HepG2 (cell line): ENCODE measurements around the gene KL. TPM values are rescaled to one million over a fixed set of nuclear protein-coding genes. Genes with fewer than 3 reads are reported as not detected.

Source experiments
- ATAC-seq: fragments of 200-7000 bp; cut with Tn5 transposase; 3 replicates; pipeline ENCODE4 v1.9.1; 2020; ENCODE audit warnings: mild to moderate bottlenecking, moderate library complexity
- BruUV-seq: library from RNA; stranded (reverse); fragments of 400-500 nt; replicated peaks from 2 replicates; lab custom pipeline; 2021; lab: Mats Ljungman, UMichigan
- CTCF ChIA-PET: fragments of 300-600 bp; formaldehyde crosslinking; extraction: SDS; loops from one replicate; lab custom pipeline; 2021; ENCODE audit warnings: low total read pairs, inconsistent platforms, low intra/inter-chr PET ratio; lab: Yijun Ruan, JAX
- POLR2A ChIA-PET: fragments of 350-600 bp; sonication (Branson Sonifier 250); formaldehyde crosslinking; loops from one replicate; lab custom pipeline; 2020; ENCODE audit warnings: antibody characterized with exemption, inconsistent platforms; lab: Yijun Ruan, JAX
- DNase-seq: peaks from one replicate; pipeline ENCODE4 v3.0.0-alpha.2; 2015; ENCODE audit warnings: low spot score
- FAIRE-seq: peaks from 3 replicates; lab custom pipeline; 2011; peaks lifted over from hg19 to GRCh38; lab: Jason Lieb, UNC
- H2AFZ ChIP-seq: one replicate; pipeline ENCODE4 v1.6.1; 2011; ENCODE audit warnings: low read length, inconsistent platforms
- H3K27ac ChIP-seq: fragments of 300-600 bp; 3 replicates; pipeline ENCODE4 v1.8.0; 2011; ENCODE audit warnings: mixed run types, mild to moderate bottlenecking, mixed read lengths, low read length, inconsistent platforms; ENCODE audit not compliant: insufficient read depth; ENCODE audit errors: extremely low read length
- H3K27me3 ChIP-seq, 2 experiments: fragments of 200-600 bp in 1 of 2; 2 replicates in 1 of 2; 3 replicates in 1 of 2; pipeline versions ENCODE4 v1.6.0 to v1.8.0; 2011; ENCODE audit warnings: low read length in 2 of 2, mild to moderate bottlenecking in 2 of 2, moderate library complexity in 2 of 2, inconsistent platforms in 1 of 2; ENCODE audit not compliant: insufficient read depth in 2 of 2, control insufficient read depth in 1 of 2
- H3K36me3 ChIP-seq, 2 experiments: fragments of 200-600 bp in 1 of 2; replicated peaks in 1 of 2; 2 replicates in 1 of 2; 3 replicates in 1 of 2; pipeline versions ENCODE4 v1.5.1 to v1.8.0; 2011; ENCODE audit warnings: low read length in 2 of 2, inconsistent platforms in 1 of 2; ENCODE audit not compliant: insufficient read depth in 2 of 2, control insufficient read depth in 1 of 2
- H3K4me1 ChIP-seq: 2 replicates; pipeline ENCODE4 v1.5.1; 2012; ENCODE audit warnings: low read length, inconsistent platforms; ENCODE audit not compliant: insufficient read depth
- H3K4me2 ChIP-seq: 2 replicates; pipeline ENCODE4 v1.6.0; 2011; ENCODE audit warnings: low read depth, low read length, inconsistent platforms
- H3K4me3 ChIP-seq, 3 experiments: fragments of 200-600 bp in 1 of 3; sonication (generic), shearing (Covaris generic) in 1 of 3; replicated peaks in 1 of 3; 2 replicates each; pipeline ENCODE4 v1.5.1; 2011 to 2016; ENCODE audit warnings: low read length in 3 of 3, inconsistent platforms in 2 of 3, low read depth in 2 of 3, mild to moderate bottlenecking in 2 of 3, control low read depth in 1 of 3, mixed read lengths in 1 of 3; ENCODE audit not compliant: insufficient read depth in 1 of 3
- H3K79me2 ChIP-seq: one replicate; pipeline ENCODE4 v1.6.1; 2011; ENCODE audit warnings: low read length, inconsistent platforms; ENCODE audit not compliant: insufficient read depth
- H3K9ac ChIP-seq: 2 replicates; pipeline ENCODE4 v1.6.0; 2011; ENCODE audit warnings: mild to moderate bottlenecking, low read depth, low read length, inconsistent platforms; ENCODE audit not compliant: insufficient read depth
- H3K9me3 ChIP-seq: 2 replicates; pipeline ENCODE4 v1.5.1; 2012; ENCODE audit warnings: mild to moderate bottlenecking, low read length
- H4K20me1 ChIP-seq: 2 replicates; pipeline ENCODE4 v1.6.0; 2011; ENCODE audit warnings: inconsistent platforms, mild to moderate bottlenecking, low read length, moderate library complexity; ENCODE audit not compliant: insufficient read depth
- HOXA7 ChIP-seq: sonication (generic); formaldehyde crosslinking; IDR thresholded peaks from 2 replicates; pipeline ENCODE4 v1.8.1; 2022; ENCODE audit warnings: mild to moderate bottlenecking, missing genetic modification reagents, moderate library complexity
- MBD4 ChIP-seq: IDR thresholded peaks from 2 replicates; pipeline ENCODE4 v1.6.1; 2012; ENCODE audit warnings: low read length, inconsistent platforms, borderline replicate concordance
- ZNF317 ChIP-seq: sonication (generic); formaldehyde crosslinking; IDR thresholded peaks from 2 replicates; pipeline ENCODE4 v1.5.0; 2020; ENCODE audit warnings: mild to moderate bottlenecking, missing genetic modification reagents
- ZNF326 ChIP-seq: sonication (generic); formaldehyde crosslinking; IDR thresholded peaks from 2 replicates; pipeline ENCODE4 v1.4.0; 2020; ENCODE audit warnings: missing genetic modification reagents, borderline replicate concordance
- WGBS: methylation state at CpG from one replicate; pipeline ENCODE4 v1.1.6; 2017; ENCODE audit warnings: low lambda C conversion rate; 5-methylcytosine and 5-hydroxymethylcytosine counted together
- in situ Hi-C: cut with HindIII; loops from 2 replicates; pipeline ENCODE4 v1.10.0; 2017; ENCODE audit warnings: low pct_unique_long_range_greater_than_20kb; ENCODE audit not compliant: extremely low pct_ligation_motif_present
- intact Hi-C: fragments of 100-400 bp; cut with micrococcal nuclease; formaldehyde crosslinking; loops from one replicate; pipeline ENCODE4 v1.10.0; 2022; ENCODE audit not compliant: unreplicated experiment
- polyA plus RNA-seq, 8 experiments: library from polyadenylated mRNA; depleted of rRNA in 3 of 8; stranded (reverse) in 7 of 8; unstranded in 1 of 8; fragments of >200 nt; fragmentation: Illumina TruSeq in 4 of 8; extraction: Trizol in 4 of 8; gene quantifications; 2 replicates each; pipeline versions ENCODE4 v1.2.1 to v1.2.3, GENCODE V29; 2011 to 2016; ENCODE audit warnings: low read depth in 4 of 8, missing spikeins in 1 of 8, mixed read lengths in 1 of 8; ENCODE audit not compliant: insufficient read depth in 1 of 8
- total RNA-seq, 5 experiments: library from RNA; depleted of rRNA; stranded (reverse); fragments of >200 nt; fragmentation: Illumina TruSeq; extraction: Trizol; gene quantifications; 2 replicates each; pipeline ENCODE4 v1.2.3, GENCODE V29; 2016; ENCODE audit warnings: low read depth in 1 of 5
- TF ChIP-seq, protein P1 (sequence below): sonication (generic); formaldehyde crosslinking; conservative IDR thresholded peaks from 2 replicates; pipeline ENCODE4 v1.4.0; 2020; ENCODE audit warnings: mild to moderate bottlenecking, missing genetic modification reagents, moderate library complexity
- TF ChIP-seq, protein P2 (sequence below): sonication (generic); formaldehyde crosslinking; IDR thresholded peaks from 2 replicates; pipeline ENCODE4 v1.8.1; 2023; ENCODE audit warnings: mild to moderate bottlenecking, missing genetic modification reagents

KL gene
- total and polyA plus RNA-seq, 2 of the 13 experiments (the other 11 are each of a cell fraction or from before 2014, with no cell fraction given), result not detected

DNA sequence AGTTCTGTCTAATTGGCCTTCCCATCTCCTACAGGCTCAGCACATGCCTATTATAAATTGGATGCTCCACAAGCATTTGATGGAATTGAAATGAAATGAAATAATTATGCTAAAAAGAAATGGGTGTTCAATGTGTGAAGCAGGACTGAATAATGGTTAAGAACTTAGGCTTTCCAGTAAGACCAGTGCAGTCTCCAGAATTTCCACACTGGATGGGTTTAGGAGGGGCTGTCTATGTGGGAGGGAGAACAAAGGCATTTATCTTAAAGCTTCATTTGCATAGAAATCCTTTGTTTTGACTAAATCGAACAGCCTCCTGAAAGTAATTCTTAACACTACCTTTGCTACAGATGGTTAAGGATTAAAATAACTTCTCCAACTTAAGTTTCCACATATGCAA, 47.9 kb upstream of the KL start:
- 76% methylated on average over 1 of the region's 1 CpG for WGBS
- FAIRE-seq, result no peak
- no peaks in the 10 kb centered on the region for H3K9me3 ChIP-seq
- H3K36me3 ChIP-seq, result no peaks in the 10 kb centered on the region
- in situ Hi-C loops, result no loop called here
- H2AFZ ChIP-seq, result no peak overlapping the region
- TF ChIP-seq ZNF326 (no peak), HOXA7 (CRISPR knock-in tag) (no peak), ZNF317 (CRISPR knock-in tag) (no peak), MBD4 (no peak)
- TF ChIP-seq, protein P1, sequence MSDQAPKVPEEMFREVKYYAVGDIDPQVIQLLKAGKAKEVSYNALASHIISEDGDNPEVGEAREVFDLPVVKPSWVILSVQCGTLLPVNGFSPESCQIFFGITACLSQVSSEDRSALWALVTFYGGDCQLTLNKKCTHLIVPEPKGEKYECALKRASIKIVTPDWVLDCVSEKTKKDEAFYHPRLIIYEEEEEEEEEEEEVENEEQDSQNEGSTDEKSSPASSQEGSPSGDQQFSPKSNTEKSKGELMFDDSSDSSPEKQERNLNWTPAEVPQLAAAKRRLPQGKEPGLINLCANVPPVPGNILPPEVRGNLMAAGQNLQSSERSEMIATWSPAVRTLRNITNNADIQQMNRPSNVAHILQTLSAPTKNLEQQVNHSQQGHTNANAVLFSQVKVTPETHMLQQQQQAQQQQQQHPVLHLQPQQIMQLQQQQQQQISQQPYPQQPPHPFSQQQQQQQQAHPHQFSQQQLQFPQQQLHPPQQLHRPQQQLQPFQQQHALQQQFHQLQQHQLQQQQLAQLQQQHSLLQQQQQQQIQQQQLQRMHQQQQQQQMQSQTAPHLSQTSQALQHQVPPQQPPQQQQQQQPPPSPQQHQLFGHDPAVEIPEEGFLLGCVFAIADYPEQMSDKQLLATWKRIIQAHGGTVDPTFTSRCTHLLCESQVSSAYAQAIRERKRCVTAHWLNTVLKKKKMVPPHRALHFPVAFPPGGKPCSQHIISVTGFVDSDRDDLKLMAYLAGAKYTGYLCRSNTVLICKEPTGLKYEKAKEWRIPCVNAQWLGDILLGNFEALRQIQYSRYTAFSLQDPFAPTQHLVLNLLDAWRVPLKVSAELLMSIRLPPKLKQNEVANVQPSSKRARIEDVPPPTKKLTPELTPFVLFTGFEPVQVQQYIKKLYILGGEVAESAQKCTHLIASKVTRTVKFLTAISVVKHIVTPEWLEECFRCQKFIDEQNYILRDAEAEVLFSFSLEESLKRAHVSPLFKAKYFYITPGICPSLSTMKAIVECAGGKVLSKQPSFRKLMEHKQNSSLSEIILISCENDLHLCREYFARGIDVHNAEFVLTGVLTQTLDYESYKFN (CRISPR knock-in tag), result no peak
- TF ChIP-seq, protein P2, sequence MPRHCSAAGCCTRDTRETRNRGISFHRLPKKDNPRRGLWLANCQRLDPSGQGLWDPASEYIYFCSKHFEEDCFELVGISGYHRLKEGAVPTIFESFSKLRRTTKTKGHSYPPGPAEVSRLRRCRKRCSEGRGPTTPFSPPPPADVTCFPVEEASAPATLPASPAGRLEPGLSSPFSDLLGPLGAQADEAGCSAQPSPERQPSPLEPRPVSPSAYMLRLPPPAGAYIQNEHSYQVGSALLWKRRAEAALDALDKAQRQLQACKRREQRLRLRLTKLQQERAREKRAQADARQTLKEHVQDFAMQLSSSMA (CRISPR knock-in tag), result no peak
- H3K79me2 ChIP-seq, result no peaks in the 10 kb centered on the region
- H4K20me1 ChIP-seq, result no peaks in the 10 kb centered on the region
- intact Hi-C loops, result no loop called here
- no peak for DNase-seq
- peaks cover 0 to 4% of the 10 kb centered on the region in 2 experiments; a peak in 2 of 5 replicates for H3K27me3 ChIP-seq
- H3K9ac ChIP-seq, result no peak overlapping the region
- ChIA-PET POLR2A (no interaction called here), CTCF (no interaction called here)
- no TSS peak for BruUV-seq
- H3K4me3 ChIP-seq, result no peak overlapping the region
- no peak for ATAC-seq
- H3K27ac ChIP-seq, result no peak overlapping the region
- H3K4me1 ChIP-seq, result 0 out of 2 replicates have a peak, but pooled peaks cover 5% of the 10 kb centered on the region
- no peak overlapping the region for H3K4me2 ChIP-seq
